ENCODE results near the gene C2orf49. TPM values are rescaled to one million over a fixed set of nuclear protein-coding genes. Genes with fewer than 3 reads are reported as not detected.
A peak's percentile ranks its signal among the peaks of the same experiment; 100 is the strongest.

The C2orf49 gene
- total RNA-seq, 4 donors from 2014 or later: 16.9 to 30.0 (median 20.7) TPM

- 79 to 90% methylated on average over 2 to 4 of the region's 5 CpGs for WGBS, 2 donors (ENCODE audit: low coverage in 1 of 2)
- H3K4me1 ChIP-seq: peaks cover 5 to 98% (median 16%) of the 10 kb centered on the region in 3 donors
- no peaks in the 10 kb centered on the region for H3K27me3 ChIP-seq
- H3K4me3 ChIP-seq: no peak overlapping the region
- no peak for ATAC-seq
- TF ChIP-seq CTCF (IDR thresholded peaks at IDR 0.05) (no peak), POLR2AphosphoS5 (IDR thresholded peaks at IDR 0.05) (peak; percentile 68)
- H3K27ac ChIP-seq: peak overlapping the region in 2 of 4 donors; percentile 26 to 67
- peaks cover 0 to 4% of the 10 kb centered on the region in 2 donors for H3K36me3 ChIP-seq
- no peaks in the 10 kb centered on the region for H3K9me3 ChIP-seq
Observed at GRCh38 chr2:105391058-105391627, 53.8 kb downstream of the C2orf49 start.

GRCh38 chr2:105391763-105392662 is 54.7 kb downstream of the C2orf49 start:
- TF ChIP-seq EP300 (IDR thresholded peaks at IDR 0.05) (no peak), CTCF (IDR thresholded peaks at IDR 0.05) (no peak), POLR2A (IDR thresholded peaks at IDR 0.05) (no peak), POLR2AphosphoS5 (IDR thresholded peaks at IDR 0.05) (no peak)
- H3K27me3 ChIP-seq: no peaks in the 10 kb centered on the region
- H3K27ac ChIP-seq: peak overlapping the region in 2 of 4 donors; percentile 26 to 67
- H3K9me3 ChIP-seq: no peaks in the 10 kb centered on the region
- peaks cover 5 to 99% (median 16%) of the 10 kb centered on the region in 3 donors for H3K4me1 ChIP-seq
- H3K4me3 ChIP-seq: no peak overlapping the region
- 88% methylated on average over 3 to 6 of the region's 9 CpGs for WGBS, 2 donors (ENCODE audit: low coverage in 1 of 2)
- H3K36me3 ChIP-seq: no peaks in the 10 kb centered on the region
- ATAC-seq: no peak

GRCh38 chr2:105393373-105394055 is 56.2 kb downstream of the C2orf49 start:
- H3K4me1 ChIP-seq: peaks cover 5 to 95% (median 10%) of the 10 kb centered on the region in 3 donors
- ATAC-seq: peak; percentile 20
- H3K27me3 ChIP-seq: peaks cover 2% of the 10 kb centered on the region
- 68 to 84% methylated on average over 5 to 13 of the region's 13 CpGs for WGBS, 2 donors (ENCODE audit: low coverage in 1 of 2)
- no peaks in the 10 kb centered on the region for H3K36me3 ChIP-seq
- H3K9me3 ChIP-seq: no peaks in the 10 kb centered on the region
- H3K27ac ChIP-seq: no peak overlapping the region
- no peak overlapping the region for H3K4me3 ChIP-seq
- TF ChIP-seq POLR2AphosphoS5 (IDR thresholded peaks at IDR 0.05) (peak; percentile 38), EP300 (IDR thresholded peaks at IDR 0.05) (no peak)

- 83 to 91% methylated on average over 11 of the region's 12 CpGs for WGBS, 2 donors (ENCODE audit: low coverage in 1 of 2)
- Histone ChIP-seq H3K27ac (no peak overlapping the region), H3K9me3 (no peaks in the 10 kb centered on the region), H3K36me3 (no peaks in the 10 kb centered on the region), H3K4me1 (peaks cover 0 to 89% (median 0%) of the 10 kb centered on the region in 3 donors), H3K4me3 (no peak overlapping the region), H3K27me3 (peaks cover 10% of the 10 kb centered on the region)
- TF ChIP-seq POLR2A (IDR thresholded peaks at IDR 0.05) (no peak), POLR2AphosphoS5 (IDR thresholded peaks at IDR 0.05) (no peak), EP300 (IDR thresholded peaks at IDR 0.05) (no peak), CTCF (IDR thresholded peaks at IDR 0.05) (no peak)
- ATAC-seq: no peak
Observed at GRCh38 chr2:105394951-105395611, 57.7 kb downstream of the C2orf49 start.

- H3K4me1 ChIP-seq: peaks cover 0 to 83% (median 0%) of the 10 kb centered on the region in 3 donors
- 90 to 97% methylated on average over 6 to 7 of the region's 7 CpGs for WGBS, 2 donors (ENCODE audit: low coverage in 1 of 2)
- H3K27me3 ChIP-seq: peaks cover 10% of the 10 kb centered on the region
- no peak overlapping the region for H3K27ac ChIP-seq
- no peaks in the 10 kb centered on the region for H3K9me3 ChIP-seq
- H3K4me3 ChIP-seq: no peak overlapping the region
- no peak for ATAC-seq
- no peaks in the 10 kb centered on the region for H3K36me3 ChIP-seq
- TF ChIP-seq POLR2AphosphoS5 (IDR thresholded peaks at IDR 0.05) (no peak), EP300 (IDR thresholded peaks at IDR 0.05) (no peak)
Observed at GRCh38 chr2:105395691-105396090, 58.4 kb downstream of the C2orf49 start.
